Erythroblast (primary cell): ENCODE measurements around the gene FGF14.

ENCODE experiments used
- GATA1 ChIP-seq: IDR thresholded peaks from 2 replicates; pipeline ENCODE4 v1.6.1; 2011; ENCODE audit warnings: low read depth, mild to moderate bottlenecking, control low read depth, low read length, moderate library complexity
- POLR2A ChIP-seq: IDR thresholded peaks from 2 replicates; pipeline ENCODE4 v1.6.1; 2011; ENCODE audit warnings: mild to moderate bottlenecking, low read length

DNA sequence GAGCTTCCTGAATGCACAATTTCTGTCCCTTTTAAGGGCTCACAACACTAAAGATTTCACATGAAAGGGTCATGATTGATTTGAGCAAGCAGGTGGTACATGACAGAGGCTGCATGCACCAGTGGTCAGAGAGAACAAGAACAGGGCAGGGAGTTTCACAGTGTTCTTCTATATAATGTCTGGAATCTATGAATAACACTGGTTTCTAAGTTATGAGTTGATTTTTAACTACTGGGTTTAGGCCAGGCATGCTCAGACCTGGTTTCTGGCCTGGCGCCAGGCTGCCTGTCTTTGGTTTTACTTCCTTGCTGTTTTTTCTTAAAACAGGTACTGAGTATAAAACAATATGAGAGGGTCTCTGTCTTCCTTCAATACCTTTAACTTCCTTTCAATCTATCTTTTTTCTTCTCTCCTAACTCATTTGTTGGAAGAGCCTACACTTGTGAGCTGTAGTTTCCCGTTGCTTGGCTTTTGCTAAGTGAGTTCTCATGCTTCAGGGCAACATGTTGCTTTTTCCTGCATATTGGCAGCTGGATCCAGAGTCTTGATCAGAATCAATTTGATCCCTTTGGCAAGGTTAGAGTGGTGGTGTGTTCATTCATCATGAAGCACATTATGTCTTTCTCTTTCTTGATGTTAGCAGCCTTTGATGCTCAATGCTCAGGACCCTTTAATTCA lies 38.5 kb upstream of the FGF14 start:
- TF ChIP-seq POLR2A (no peak), GATA1 (no peak)
